RCC 7860 (cell line): ENCODE measurements around the gene ERGIC1.

Experiments used
- DNase-seq: peaks from one replicate; pipeline ENCODE4 v3.0.0-alpha.2; 2015; ENCODE audit warnings: low spot score
- FAIRE-seq: peaks from 2 replicates; lab custom pipeline; 2012; peaks lifted over from hg19 to GRCh38; lab: Jason Lieb, UNC

ERGIC1 gene

GRCh38 chr5:172827841-172828240 lies 6.2 kb upstream of the ERGIC1 start:
- no peak for FAIRE-seq
- DNase-seq = no peak

- no peak for FAIRE-seq
- DNase-seq = no peak
These were observed 5.1 kb upstream of the ERGIC1 start for GRCh38 chr5:172828911-172829431.

GRCh38 chr5:172830275-172830799 lies 3.7 kb upstream of the ERGIC1 start:
- DNase-seq = no peak
- FAIRE-seq = no peak

- DNase-seq (peak; percentile 57), FAIRE-seq (no peak)
These were observed 3.0 kb upstream of the ERGIC1 start for GRCh38 chr5:172830876-172831662.

- FAIRE-seq (no peak), DNase-seq (no peak)
These were observed 1.4 kb upstream of the ERGIC1 start for GRCh38 chr5:172832383-172833315.

GRCh38 chr5:172833372-172833685 lies 722 bp upstream of the ERGIC1 start:
- FAIRE-seq = no peak
- DNase-seq = no peak

GRCh38 chr5:172834415-172835289 lies 601 bp downstream of the ERGIC1 start:
- FAIRE-seq (no peak), DNase-seq (no peak)

GRCh38 chr5:172835290-172835993 lies 1.4 kb downstream of the ERGIC1 start:
- no peak for FAIRE-seq
- no peak for DNase-seq

- DNase-seq = no peak
- FAIRE-seq = no peak
These were observed 1.9 kb downstream of the ERGIC1 start for GRCh38 chr5:172835994-172836356.

GRCh38 chr5:172837640-172838039 lies 3.6 kb downstream of the ERGIC1 start:
- no peak for DNase-seq
- no peak for FAIRE-seq

GRCh38 chr5:172838151-172838875 lies 4.3 kb downstream of the ERGIC1 start:
- DNase-seq (no peak), FAIRE-seq (no peak)

GRCh38 chr5:172839669-172840431 lies 5.8 kb downstream of the ERGIC1 start:
- FAIRE-seq (no peak), DNase-seq (no peak)

- DNase-seq (no peak), FAIRE-seq (no peak)
These were observed 6.5 kb downstream of the ERGIC1 start for GRCh38 chr5:172840432-172841154.

GRCh38 chr5:172841256-172841655 lies 7.2 kb downstream of the ERGIC1 start:
- FAIRE-seq = no peak
- no peak for DNase-seq

- DNase-seq = no peak
- FAIRE-seq = no peak
These were observed 9.9 kb downstream of the ERGIC1 start for GRCh38 chr5:172843825-172844576.

GRCh38 chr5:172844577-172844838 lies 10.5 kb downstream of the ERGIC1 start:
- FAIRE-seq = no peak
- no peak for DNase-seq

- FAIRE-seq = no peak
These were observed 11.1 kb downstream of the ERGIC1 start for GRCh38 chr5:172845154-172845553.

GRCh38 chr5:172845576-172845975 lies 11.5 kb downstream of the ERGIC1 start:
- no peak for DNase-seq
- FAIRE-seq = no peak

More at GRCh38 chr5:172845154-172845553, 11.1 kb downstream of the ERGIC1 start:
- DNase-seq = no peak
